OCI-LY3 (cell line): ENCODE results near the gene CHML.

ENCODE experiments used
- H2AFZ ChIP-seq: fragments of 200-600, 300-600 bp; shearing (Covaris generic); 2 replicates; pipeline ENCODE4 v1.6.0; 2014; ENCODE audit warnings: antibody characterized with exemption, low read depth, low read length
- H3K27ac ChIP-seq: fragments of 200-600, 300-600 bp; sonication (generic); 2 replicates; pipeline ENCODE4 v1.5.1; 2014; ENCODE audit warnings: mild to moderate bottlenecking, low read length, moderate library complexity, mixed read lengths
- H3K27me3 ChIP-seq: fragments of 200-600, 300-600 bp; sonication (generic); 2 replicates; pipeline ENCODE4 v1.6.1; 2014; ENCODE audit warnings: low read depth, low read length, mixed read lengths
- H3K36me3 ChIP-seq: fragments of 200-600, 300-600 bp; sonication (generic); replicated peaks from 2 replicates; pipeline ENCODE3; 2014; ENCODE audit warnings: low read depth, low read length, mixed read lengths
- H3K4me1 ChIP-seq: fragments of 300-600, 200-600 bp; sonication (generic); 2 replicates; pipeline ENCODE4 v1.6.1; 2014; ENCODE audit warnings: low read length, mixed read lengths
- H3K4me2 ChIP-seq: fragments of 200-600, 300-600 bp; sonication (generic); 2 replicates; pipeline ENCODE4 v1.6.1; 2014; ENCODE audit warnings: low read length, mixed read lengths
- H3K4me3 ChIP-seq: fragments of 300-600, 200-600 bp; sonication (generic); 2 replicates; pipeline ENCODE4 v1.5.1; 2014; ENCODE audit warnings: antibody characterized with exemption, mild to moderate bottlenecking, low read length, moderate library complexity
- H3K79me2 ChIP-seq: fragments of 300-600, 200-600 bp; shearing (Covaris generic); 2 replicates; pipeline ENCODE4 v1.6.1; 2014; ENCODE audit warnings: mild to moderate bottlenecking, low read length, mixed read lengths
- H3K9ac ChIP-seq: fragments of 300-600, 200-600 bp; shearing (Covaris generic); 2 replicates; pipeline ENCODE4 v1.6.0; 2014; ENCODE audit warnings: mild to moderate bottlenecking, low read length, moderate library complexity
- H3K9me3 ChIP-seq: fragments of 200-600, 300-600 bp; shearing (Covaris generic); 2 replicates; pipeline ENCODE4 v1.6.1; 2014; ENCODE audit warnings: low read length, mixed read lengths; ENCODE audit not compliant: insufficient read depth
- H4K20me1 ChIP-seq: fragments of 200-600, 300-600 bp; sonication (generic); 2 replicates; pipeline ENCODE4 v1.6.1; 2016; ENCODE audit warnings: low read length, mixed read lengths; ENCODE audit not compliant: insufficient read depth
- CTCF ChIP-seq: fragments of 200-600, 300-600 bp; sonication (generic); IDR thresholded peaks from 2 replicates; pipeline ENCODE4 v1.5.1; 2014; ENCODE audit warnings: antibody characterized with exemption, low read length, low read depth
- EZH2phosphoT487 ChIP-seq: fragments of 200-600 bp; shearing (Covaris generic); IDR thresholded peaks from 2 replicates; pipeline ENCODE4 v1.6.1; 2018; ENCODE audit warnings: antibody characterized with exemption, mixed run types, low read depth

CHML gene

GRCh38 chr1:241675983-241676382, 35.8 kb upstream of the CHML start:
- no peak overlapping the region for H3K9ac ChIP-seq
- H3K36me3 ChIP-seq: no peaks in the 10 kb centered on the region
- H3K27ac ChIP-seq: no peak overlapping the region
- no peaks in the 10 kb centered on the region for H3K9me3 ChIP-seq
- H3K4me1 ChIP-seq: no peaks in the 10 kb centered on the region
- H3K27me3 ChIP-seq: peaks cover 49% of the 10 kb centered on the region
- H4K20me1 ChIP-seq: no peaks in the 10 kb centered on the region
- H3K79me2 ChIP-seq: no peaks in the 10 kb centered on the region
- no peak overlapping the region for H2AFZ ChIP-seq
- no peak overlapping the region for H3K4me3 ChIP-seq
- no peak for TF ChIP-seq CTCF
- no peak for TF ChIP-seq EZH2phosphoT487
- H3K4me2 ChIP-seq: no peak overlapping the region

DNA sequence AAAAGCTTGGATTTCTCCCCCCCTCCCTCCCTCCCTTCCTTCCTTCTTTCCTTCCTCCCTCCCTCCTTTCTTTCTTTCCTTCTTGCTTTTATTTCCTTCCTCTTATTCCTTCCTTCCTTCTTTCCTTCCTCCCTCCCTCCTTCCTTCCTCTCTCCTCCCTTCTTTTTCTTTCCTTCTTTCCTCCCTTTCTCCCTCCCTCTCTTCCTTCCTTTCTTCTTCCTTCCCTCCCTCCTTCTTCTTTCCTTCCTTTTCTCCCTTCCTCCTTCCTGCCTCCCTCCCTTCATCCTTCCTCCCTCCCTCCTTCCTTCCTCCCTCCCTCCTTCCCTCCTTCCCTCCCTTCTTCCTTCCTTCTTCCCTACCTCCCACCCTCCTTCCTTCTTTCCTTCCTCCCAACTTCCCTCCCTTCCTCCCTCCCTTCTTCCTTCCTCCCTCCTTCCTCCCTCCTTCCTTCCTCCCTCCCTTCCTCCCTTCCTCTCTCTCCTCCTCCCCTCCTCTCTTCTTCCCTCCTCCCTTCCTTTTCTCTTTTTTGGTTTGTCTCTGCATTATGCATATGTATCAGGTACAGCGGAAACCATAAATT, 34.7 kb upstream of the CHML start:
- Histone ChIP-seq H3K4me3 (no peak overlapping the region), H3K4me1 (no peaks in the 10 kb centered on the region), H3K27me3 (peaks cover 45% of the 10 kb centered on the region), H3K27ac (no peak overlapping the region), H3K36me3 (no peaks in the 10 kb centered on the region), H3K9me3 (no peaks in the 10 kb centered on the region), H3K9ac (no peak overlapping the region), H3K4me2 (no peak overlapping the region), H3K79me2 (no peaks in the 10 kb centered on the region), H2AFZ (no peak overlapping the region), H4K20me1 (no peaks in the 10 kb centered on the region)
- TF ChIP-seq EZH2phosphoT487: no peak
- no peak for TF ChIP-seq CTCF

GRCh38 chr1:241672301-241672700, 32.1 kb upstream of the CHML start:
- H3K36me3 ChIP-seq: no peaks in the 10 kb centered on the region

GRCh38 chr1:241666419-241666818, 26.2 kb upstream of the CHML start:
- Histone ChIP-seq H3K4me3 (no peak overlapping the region), H3K27ac (no peak overlapping the region), H3K4me2 (no peak overlapping the region), H3K4me1 (no peaks in the 10 kb centered on the region), H2AFZ (no peak overlapping the region), H3K9ac (no peak overlapping the region), H4K20me1 (no peaks in the 10 kb centered on the region), H3K79me2 (no peaks in the 10 kb centered on the region), H3K27me3 (peaks cover 8% of the 10 kb centered on the region), H3K9me3 (no peaks in the 10 kb centered on the region), H3K36me3 (no peaks in the 10 kb centered on the region)
- no peak for TF ChIP-seq EZH2phosphoT487
- TF ChIP-seq CTCF: no peak

More at GRCh38 chr1:241672301-241672700, 32.1 kb upstream of the CHML start:
- Histone ChIP-seq H3K9me3 (no peaks in the 10 kb centered on the region), H3K4me2 (no peak overlapping the region), H3K9ac (no peak overlapping the region), H3K27me3 (peaks cover 35% of the 10 kb centered on the region), H4K20me1 (no peaks in the 10 kb centered on the region), H3K79me2 (no peaks in the 10 kb centered on the region), H3K4me1 (no peaks in the 10 kb centered on the region), H3K27ac (no peak overlapping the region), H3K4me3 (no peak overlapping the region), H2AFZ (no peak overlapping the region)
- TF ChIP-seq CTCF: no peak
